Testis (tissue), 3 donors: ENCODE data around the gene ZHX3. TPM values are rescaled to one million over a fixed set of nuclear protein-coding genes. Genes with fewer than 3 reads are reported as not detected.

ENCODE experiments used
- DNase-seq: peaks from one replicate; pipeline ENCODE4 v3.0.0-alpha.2; 2019
- H3K27ac ChIP-seq, 2 donors: fragments of 200-600 bp; sonication (generic); one replicate each; pipeline ENCODE4 v1.5.1; 2019
- H3K27me3 ChIP-seq: fragments of 200-600 bp; sonication (generic); one replicate; pipeline ENCODE4 v1.5.1; 2019
- H3K36me3 ChIP-seq: fragments of 200-600 bp; sonication (generic); one replicate; pipeline ENCODE4 v1.5.1; 2017; ENCODE audit warnings: low read depth; ENCODE audit errors: missing control alignments
- H3K4me1 ChIP-seq: fragments of 200-600 bp; sonication (generic); one replicate; pipeline ENCODE4 v1.5.1; 2019
- H3K4me3 ChIP-seq, 2 donors: fragments of 200-600 bp; sonication (generic); one replicate each; pipeline ENCODE4 v1.5.1; 2017 to 2019
- H3K9me3 ChIP-seq: fragments of 200-600 bp; sonication (generic); one replicate; pipeline ENCODE4 v1.5.1; 2017
- POLR2A ChIP-seq: fragments of 450-650 bp; IDR thresholded peaks from one replicate; pipeline ENCODE4 v1.6.1; 2017; ENCODE audit warnings: antibody characterized with exemption, mild to moderate bottlenecking, moderate library complexity
- WGBS, 2 donors: methylation state at CpG; one replicate each; pipeline ENCODE4 v1.1.5; 2018; 5-methylcytosine and 5-hydroxymethylcytosine counted together
- intact Hi-C: fragments of 100-400 bp; cut with DNase I; formaldehyde crosslinking; loops from one replicate; pipeline ENCODE4 v1.15.1; 2023; ENCODE audit warnings: low total_unique reads
- polyA plus RNA-seq: library from polyadenylated mRNA; stranded (reverse); fragments of 350-450 nt; fragmentation: Illumina TruSeq; extraction: RNeasy Lipid Tissue Mini Kit (QIAGEN cat#74804); gene quantifications from one replicate; pipeline ENCODE4 v1.2.3, GENCODE V29; 2014; ENCODE audit warnings: low read depth, low replicate concordance; ENCODE audit not compliant: insufficient read depth
- total RNA-seq, 2 donors: library from RNA; depleted of rRNA; stranded (reverse); fragments of >200 nt; gene quantifications; one replicate each; pipeline ENCODE4 v1.2.3, GENCODE V29; 2016
- TF ChIP-seq, protein P1 (sequence below), 3 experiments: fragments of 450-650 bp in 2 of 3; fragments of 200-600 bp in 1 of 3; sonication (generic) in 1 of 3; IDR thresholded peaks; one replicate each; pipeline ENCODE4 v1.5.1; 2016 to 2019; ENCODE audit warnings: antibody characterized with exemption in 3 of 3, mild to moderate bottlenecking in 2 of 3, moderate library complexity in 1 of 3

ZHX3 gene
- total and polyA plus RNA-seq, 3 donors from 2014 or later, result 35.1 to 103 (median 55.7) TPM

DNA sequence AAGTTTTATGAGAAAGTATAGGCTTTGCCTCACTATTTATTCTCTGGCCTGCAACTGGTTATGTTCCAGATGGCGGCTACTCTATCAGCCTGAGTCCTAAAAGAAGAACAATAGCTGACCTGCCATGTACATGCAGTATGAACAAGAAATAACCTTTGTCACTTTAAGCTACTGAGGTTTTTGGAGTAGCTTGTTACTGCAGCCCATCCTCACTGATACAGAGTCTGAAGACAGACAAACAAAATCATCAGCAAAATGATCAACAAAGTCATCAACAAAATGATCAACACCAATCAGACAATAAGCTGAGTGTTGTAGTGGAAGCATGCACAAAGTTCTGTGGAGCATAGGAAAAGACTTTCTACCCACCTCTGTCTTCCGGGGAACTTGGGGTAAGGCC lies 97.7 kb downstream of the ZHX3 start:
- no peak overlapping the region for H3K4me3 ChIP-seq
- TF ChIP-seq, protein P1, sequence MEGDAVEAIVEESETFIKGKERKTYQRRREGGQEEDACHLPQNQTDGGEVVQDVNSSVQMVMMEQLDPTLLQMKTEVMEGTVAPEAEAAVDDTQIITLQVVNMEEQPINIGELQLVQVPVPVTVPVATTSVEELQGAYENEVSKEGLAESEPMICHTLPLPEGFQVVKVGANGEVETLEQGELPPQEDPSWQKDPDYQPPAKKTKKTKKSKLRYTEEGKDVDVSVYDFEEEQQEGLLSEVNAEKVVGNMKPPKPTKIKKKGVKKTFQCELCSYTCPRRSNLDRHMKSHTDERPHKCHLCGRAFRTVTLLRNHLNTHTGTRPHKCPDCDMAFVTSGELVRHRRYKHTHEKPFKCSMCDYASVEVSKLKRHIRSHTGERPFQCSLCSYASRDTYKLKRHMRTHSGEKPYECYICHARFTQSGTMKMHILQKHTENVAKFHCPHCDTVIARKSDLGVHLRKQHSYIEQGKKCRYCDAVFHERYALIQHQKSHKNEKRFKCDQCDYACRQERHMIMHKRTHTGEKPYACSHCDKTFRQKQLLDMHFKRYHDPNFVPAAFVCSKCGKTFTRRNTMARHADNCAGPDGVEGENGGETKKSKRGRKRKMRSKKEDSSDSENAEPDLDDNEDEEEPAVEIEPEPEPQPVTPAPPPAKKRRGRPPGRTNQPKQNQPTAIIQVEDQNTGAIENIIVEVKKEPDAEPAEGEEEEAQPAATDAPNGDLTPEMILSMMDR (IDR thresholded peaks at IDR 0.05), result no peak
- no peak for TF ChIP-seq POLR2A
- no peak overlapping the region for H3K27ac ChIP-seq
- DNase-seq, result no peak
- H3K4me1 ChIP-seq, result peaks cover 13% of the 10 kb centered on the region
- H3K9me3 ChIP-seq, result no peaks in the 10 kb centered on the region
- no peaks in the 10 kb centered on the region for H3K27me3 ChIP-seq
- intact Hi-C loops, result no loop called here
- 65 to 79% methylated on average over 2 of the region's 2 CpGs for WGBS, 2 donors
- H3K36me3 ChIP-seq, result no peaks in the 10 kb centered on the region

DNA sequence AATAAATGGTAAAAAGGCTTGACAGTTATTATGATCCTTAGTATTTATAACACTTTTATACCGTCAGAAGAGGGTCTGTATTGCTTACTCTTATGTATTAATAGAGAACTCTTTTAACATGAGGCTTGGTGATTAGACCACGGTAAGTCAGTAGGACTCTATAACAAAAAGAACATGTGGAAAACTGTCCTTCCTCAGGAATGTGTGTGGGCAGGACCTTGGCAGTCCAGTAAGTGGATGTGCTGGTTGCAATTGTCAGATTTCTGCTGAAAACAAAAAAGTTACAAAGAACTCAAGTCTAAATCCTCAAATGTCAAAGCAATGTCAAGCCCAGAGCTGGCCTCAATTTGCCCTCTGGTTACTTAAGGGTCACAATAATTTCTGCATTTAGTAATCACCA lies 99.1 kb downstream of the ZHX3 start:
- TF ChIP-seq POLR2A, result no peak
- TF ChIP-seq, protein P1 (IDR thresholded peaks at IDR 0.05), result no peak
- Histone ChIP-seq H3K27ac (peak overlapping the region in 1 of 2 donors; percentile 45), H3K9me3 (no peaks in the 10 kb centered on the region), H3K36me3 (no peaks in the 10 kb centered on the region), H3K4me1 (peaks cover 14% of the 10 kb centered on the region), H3K4me3 (no peak overlapping the region), H3K27me3 (no peaks in the 10 kb centered on the region)
- DNase-seq, result peak; percentile 42
- 58 to 65% methylated on average over 2 of the region's 2 CpGs for WGBS, 2 donors
- intact Hi-C loops, result no loop called here

DNA sequence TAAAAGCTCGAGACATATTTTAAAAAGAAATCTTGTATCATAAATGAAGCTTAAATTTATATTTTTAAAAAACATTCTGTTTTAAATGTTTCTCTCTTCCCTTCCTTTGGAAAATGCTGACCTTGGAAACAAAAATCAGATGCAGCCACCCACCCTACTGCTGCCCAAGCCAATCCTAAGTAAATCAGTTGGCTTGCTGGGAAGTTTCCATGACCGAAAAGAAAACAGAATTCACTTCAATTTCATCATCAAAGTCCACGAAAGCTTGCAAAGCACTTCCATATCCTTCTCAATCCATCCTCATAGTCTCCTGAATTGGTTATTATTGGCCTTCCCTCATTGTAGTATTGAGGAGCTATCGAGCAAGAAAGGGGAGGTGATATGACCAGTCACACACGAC lies 100.1 kb downstream of the ZHX3 start:
- peaks cover 14% of the 10 kb centered on the region for H3K4me1 ChIP-seq
- DNase-seq, result no peak
- WGBS, 2 donors, result 62 to 66% methylated on average over 5 of the region's 5 CpGs
- TF ChIP-seq, protein P1 (IDR thresholded peaks at IDR 0.05), result no peak
- no peak for TF ChIP-seq POLR2A
- peak overlapping the region in 1 of 2 donors; percentile 45 for H3K27ac ChIP-seq
- H3K27me3 ChIP-seq, result no peaks in the 10 kb centered on the region
- H3K36me3 ChIP-seq, result no peaks in the 10 kb centered on the region
- no peaks in the 10 kb centered on the region for H3K9me3 ChIP-seq
- H3K4me3 ChIP-seq, result no peak overlapping the region
- intact Hi-C loops, result no loop called here

DNA sequence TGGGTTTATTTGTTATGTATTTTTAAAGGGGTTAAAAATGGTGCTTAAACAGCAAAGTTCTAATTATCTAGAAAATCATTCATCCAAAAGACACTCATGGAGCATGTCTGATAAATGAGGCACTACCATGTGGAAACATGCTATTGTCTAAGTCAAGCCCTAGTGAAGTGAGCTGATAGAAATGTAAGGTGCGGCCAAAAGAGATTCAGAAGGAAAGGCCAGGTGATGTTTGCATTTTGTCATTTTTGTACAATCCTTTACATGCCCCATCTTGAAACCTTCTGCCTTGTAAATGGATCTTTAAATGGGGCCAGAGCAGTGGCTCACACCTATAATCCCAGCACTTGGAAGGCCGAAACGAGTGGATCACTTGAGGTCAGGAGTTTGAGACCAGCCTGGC lies 102.9 kb downstream of the ZHX3 start:
- peaks cover 3% of the 10 kb centered on the region for H3K4me1 ChIP-seq
- no peaks in the 10 kb centered on the region for H3K27me3 ChIP-seq
- 97 to 100% methylated on average over 3 of the region's 3 CpGs for WGBS, 2 donors
- DNase-seq, result no peak
- H3K9me3 ChIP-seq, result no peaks in the 10 kb centered on the region
- no peak for TF ChIP-seq POLR2A
- TF ChIP-seq, protein P1 (IDR thresholded peaks at IDR 0.05), result no peak
- H3K4me3 ChIP-seq, result no peak overlapping the region
- H3K27ac ChIP-seq, result no peak overlapping the region
- H3K36me3 ChIP-seq, result no peaks in the 10 kb centered on the region
- intact Hi-C loops, result no loop called here

DNA sequence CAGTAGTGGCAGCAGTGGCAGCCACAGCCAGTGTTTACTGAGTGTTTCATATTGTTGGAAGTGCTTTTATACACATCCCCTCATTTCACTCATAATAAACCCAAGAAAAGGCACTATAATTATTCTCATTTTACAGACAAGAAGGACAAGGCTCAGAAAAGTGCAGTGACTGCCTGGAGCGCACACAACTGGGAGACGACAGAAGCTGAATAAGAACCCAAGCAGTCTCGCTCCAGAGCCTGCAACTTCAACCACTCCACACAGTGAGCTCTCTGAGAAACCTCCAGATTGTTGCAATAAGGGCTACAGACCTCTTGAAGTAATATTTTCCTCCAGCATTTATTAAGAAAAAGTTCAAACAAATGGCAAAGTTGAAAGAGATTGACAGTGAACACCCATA lies 103.3 kb downstream of the ZHX3 start:
- peaks cover 3% of the 10 kb centered on the region for H3K4me1 ChIP-seq
- H3K9me3 ChIP-seq, result no peaks in the 10 kb centered on the region
- DNase-seq, result no peak
- 91 to 95% methylated on average over 3 of the region's 3 CpGs for WGBS, 2 donors
- no peaks in the 10 kb centered on the region for H3K27me3 ChIP-seq
- H3K27ac ChIP-seq, result no peak overlapping the region
- H3K36me3 ChIP-seq, result no peaks in the 10 kb centered on the region
- no peak overlapping the region for H3K4me3 ChIP-seq
- TF ChIP-seq, protein P1 (IDR thresholded peaks at IDR 0.05), result no peak
- no peak for TF ChIP-seq POLR2A
- intact Hi-C loops, result no loop called here
